ENCODE data around the gene MTMR1.

MTMR1 gene

DNA sequence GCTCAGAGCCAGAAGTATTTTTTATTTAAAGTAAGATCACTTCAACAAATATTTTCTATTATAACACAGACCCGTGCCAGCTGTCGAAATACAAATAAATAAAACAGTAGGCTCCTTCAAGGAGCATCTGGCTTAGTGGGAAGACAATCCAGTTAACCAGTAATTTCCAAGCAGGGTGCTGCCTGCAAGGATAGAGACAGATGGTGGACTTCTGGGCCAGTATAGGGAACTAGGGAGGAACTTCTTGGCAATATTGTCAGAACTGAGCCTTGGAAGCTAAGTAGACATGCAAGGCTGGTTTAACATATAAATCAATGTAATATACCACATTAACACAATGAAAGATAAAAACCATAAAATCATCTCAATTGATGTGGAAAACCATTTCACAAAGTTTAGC lies 17.0 kb upstream of the MTMR1 start:
- no peaks in the 10 kb centered on the region for H3F3A ChIP-seq (ENCODE audit: insufficient read depth, low read length)
- TF ChIP-seq EZH2 (optimal IDR thresholded peaks at IDR 0.05; ENCODE audit: low read depth, low read length) = no peak
- no peak for TF ChIP-seq EZH2phosphoT487 (IDR thresholded peaks at IDR 0.05; ENCODE audit: low read length)
- TF ChIP-seq, protein P1, sequence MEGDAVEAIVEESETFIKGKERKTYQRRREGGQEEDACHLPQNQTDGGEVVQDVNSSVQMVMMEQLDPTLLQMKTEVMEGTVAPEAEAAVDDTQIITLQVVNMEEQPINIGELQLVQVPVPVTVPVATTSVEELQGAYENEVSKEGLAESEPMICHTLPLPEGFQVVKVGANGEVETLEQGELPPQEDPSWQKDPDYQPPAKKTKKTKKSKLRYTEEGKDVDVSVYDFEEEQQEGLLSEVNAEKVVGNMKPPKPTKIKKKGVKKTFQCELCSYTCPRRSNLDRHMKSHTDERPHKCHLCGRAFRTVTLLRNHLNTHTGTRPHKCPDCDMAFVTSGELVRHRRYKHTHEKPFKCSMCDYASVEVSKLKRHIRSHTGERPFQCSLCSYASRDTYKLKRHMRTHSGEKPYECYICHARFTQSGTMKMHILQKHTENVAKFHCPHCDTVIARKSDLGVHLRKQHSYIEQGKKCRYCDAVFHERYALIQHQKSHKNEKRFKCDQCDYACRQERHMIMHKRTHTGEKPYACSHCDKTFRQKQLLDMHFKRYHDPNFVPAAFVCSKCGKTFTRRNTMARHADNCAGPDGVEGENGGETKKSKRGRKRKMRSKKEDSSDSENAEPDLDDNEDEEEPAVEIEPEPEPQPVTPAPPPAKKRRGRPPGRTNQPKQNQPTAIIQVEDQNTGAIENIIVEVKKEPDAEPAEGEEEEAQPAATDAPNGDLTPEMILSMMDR (IDR thresholded peaks at IDR 0.05; ENCODE audit: low read length) = no peak
- H3K9me2 ChIP-seq (replicated peaks; ENCODE audit: insufficient read depth, low read length) = no peaks in the 10 kb centered on the region
- H4K20me1 ChIP-seq (ENCODE audit: insufficient read depth, low read length) = no peaks in the 10 kb centered on the region
- no peaks in the 10 kb centered on the region for H3K4me1 ChIP-seq (ENCODE audit: low read length)
- no peak overlapping the region for H2AFZ ChIP-seq (ENCODE audit: low read length)
- H3K4me3 ChIP-seq (ENCODE audit: low read length) = no peak overlapping the region
- no peaks in the 10 kb centered on the region for H3K27me3 ChIP-seq (replicated peaks; ENCODE audit: insufficient read depth, low read length)
- H3K79me2 ChIP-seq (ENCODE audit: low read length) = no peaks in the 10 kb centered on the region
- no peaks in the 10 kb centered on the region for H3K9me3 ChIP-seq (replicated peaks; ENCODE audit: insufficient read depth, low read length)
- no peaks in the 10 kb centered on the region for H3K36me3 ChIP-seq (replicated peaks; ENCODE audit: insufficient read depth, low read length)
- H3K9ac ChIP-seq (ENCODE audit: low read length) = no peak overlapping the region
- DNase-seq = no peak
- no peak overlapping the region for H3K27ac ChIP-seq (ENCODE audit: low read length)
- no peak overlapping the region for H3K4me2 ChIP-seq (ENCODE audit: low read depth, low read length)

DNA sequence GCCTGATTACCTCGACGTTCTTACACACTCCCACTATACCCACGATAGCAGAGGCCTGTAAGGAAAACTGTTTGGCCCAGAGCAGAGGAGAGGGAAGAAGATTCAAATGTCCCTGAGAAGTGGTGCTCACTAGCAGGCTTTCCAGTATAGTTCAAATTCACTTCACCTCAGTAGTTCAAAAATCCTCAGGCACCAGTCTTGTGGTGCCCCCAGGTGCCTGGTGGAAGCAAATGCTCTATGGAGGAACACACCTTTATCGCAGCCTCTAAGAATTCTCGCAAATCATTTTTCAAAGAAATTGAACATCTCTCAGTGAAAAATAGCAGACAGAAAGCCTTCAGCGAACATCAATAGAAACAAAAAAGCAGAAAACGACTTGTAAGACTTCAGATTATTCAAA lies 12.2 kb upstream of the MTMR1 start:
- Histone ChIP-seq H2AFZ (ENCODE audit: low read length) (no peak overlapping the region), H4K20me1 (ENCODE audit: insufficient read depth, low read length) (no peaks in the 10 kb centered on the region), H3K4me2 (ENCODE audit: low read depth, low read length) (no peak overlapping the region), H3K27me3 (replicated peaks; ENCODE audit: insufficient read depth, low read length) (no peaks in the 10 kb centered on the region), H3K9me3 (replicated peaks; ENCODE audit: insufficient read depth, low read length) (no peaks in the 10 kb centered on the region), H3F3A (ENCODE audit: insufficient read depth, low read length) (no peaks in the 10 kb centered on the region), H3K36me3 (replicated peaks; ENCODE audit: insufficient read depth, low read length) (no peaks in the 10 kb centered on the region), H3K4me3 (ENCODE audit: low read length) (no peak overlapping the region), H3K9me2 (replicated peaks; ENCODE audit: insufficient read depth, low read length) (no peaks in the 10 kb centered on the region), H3K9ac (ENCODE audit: low read length) (no peak overlapping the region), H3K27ac (ENCODE audit: low read length) (no peak overlapping the region), H3K79me2 (ENCODE audit: low read length) (no peaks in the 10 kb centered on the region), H3K4me1 (ENCODE audit: low read length) (no peaks in the 10 kb centered on the region)
- no peak for TF ChIP-seq EZH2phosphoT487 (IDR thresholded peaks at IDR 0.05; ENCODE audit: low read length)
- TF ChIP-seq, protein P1 (IDR thresholded peaks at IDR 0.05; ENCODE audit: low read length) = peak; percentile 30
- no peak for DNase-seq

DNA sequence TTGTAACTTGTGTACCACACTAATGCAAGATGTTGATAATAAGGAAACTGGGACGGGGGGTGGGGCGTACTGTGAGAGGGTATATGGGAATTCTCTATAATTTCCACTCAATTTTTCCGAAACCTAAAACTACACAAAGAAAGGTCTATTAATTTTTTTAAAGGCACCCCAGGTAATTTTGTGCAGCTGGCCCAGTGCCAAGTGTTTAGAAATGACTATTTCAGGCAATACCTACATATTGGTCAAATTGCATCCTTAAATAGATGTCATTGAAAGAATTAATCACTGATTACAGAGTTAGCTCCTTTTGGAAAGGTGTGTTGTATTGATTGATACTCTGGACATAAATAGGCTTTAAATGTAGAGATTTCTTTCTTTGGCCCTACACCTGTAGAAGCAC lies 10.1 kb upstream of the MTMR1 start:
- Histone ChIP-seq H3K27me3 (replicated peaks; ENCODE audit: insufficient read depth, low read length) (no peaks in the 10 kb centered on the region), H3F3A (ENCODE audit: insufficient read depth, low read length) (no peaks in the 10 kb centered on the region), H3K27ac (ENCODE audit: low read length) (no peak overlapping the region), H3K4me1 (ENCODE audit: low read length) (no peaks in the 10 kb centered on the region), H3K79me2 (ENCODE audit: low read length) (no peaks in the 10 kb centered on the region), H2AFZ (ENCODE audit: low read length) (no peak overlapping the region), H3K36me3 (replicated peaks; ENCODE audit: insufficient read depth, low read length) (no peaks in the 10 kb centered on the region), H4K20me1 (ENCODE audit: insufficient read depth, low read length) (no peaks in the 10 kb centered on the region), H3K9me2 (replicated peaks; ENCODE audit: insufficient read depth, low read length) (no peaks in the 10 kb centered on the region), H3K4me3 (ENCODE audit: low read length) (no peak overlapping the region), H3K9ac (ENCODE audit: low read length) (no peak overlapping the region), H3K4me2 (ENCODE audit: low read depth, low read length) (no peak overlapping the region), H3K9me3 (replicated peaks; ENCODE audit: insufficient read depth, low read length) (no peaks in the 10 kb centered on the region)
- no peak for DNase-seq
- TF ChIP-seq EZH2phosphoT487 (IDR thresholded peaks at IDR 0.05; ENCODE audit: low read length) (no peak), EZH2 (optimal IDR thresholded peaks at IDR 0.05; ENCODE audit: low read depth, low read length) (no peak)

DNA sequence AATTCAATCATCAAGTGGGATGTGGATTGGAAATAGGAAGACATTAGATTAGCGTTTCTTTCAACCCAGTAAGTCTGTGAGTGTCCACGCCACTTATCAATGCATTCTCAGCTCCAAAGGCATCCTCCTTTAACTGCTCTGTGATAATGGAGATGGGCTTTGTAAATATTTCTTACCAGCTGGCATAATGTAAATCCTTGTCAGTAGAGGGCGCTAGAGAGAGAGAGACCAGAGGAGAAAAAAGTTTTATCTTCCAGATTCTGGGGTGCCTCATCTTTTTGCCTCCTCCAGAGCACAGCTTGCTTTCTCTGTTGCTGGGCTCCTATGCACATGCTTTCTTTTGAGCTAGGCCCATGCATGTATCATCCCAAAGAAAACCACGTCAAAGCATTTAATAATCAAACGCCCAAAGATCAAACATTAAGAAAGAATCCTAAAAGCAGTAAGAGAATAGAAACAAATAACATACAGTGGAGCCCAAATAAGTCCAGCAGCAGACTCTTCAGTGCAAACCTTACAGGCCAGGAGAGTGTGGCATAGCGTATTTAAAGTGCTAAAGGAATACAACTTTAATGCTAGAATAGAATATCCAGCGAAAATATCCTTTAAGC lies 9.6 kb upstream of the MTMR1 start:
- Histone ChIP-seq H3K4me1 (ENCODE audit: low read length) (no peaks in the 10 kb centered on the region), H3K4me3 (ENCODE audit: low read length) (no peak overlapping the region), H3K9me2 (replicated peaks; ENCODE audit: insufficient read depth, low read length) (no peaks in the 10 kb centered on the region), H3K36me3 (replicated peaks; ENCODE audit: insufficient read depth, low read length) (no peaks in the 10 kb centered on the region), H3K79me2 (ENCODE audit: low read length) (no peaks in the 10 kb centered on the region), H3K4me2 (ENCODE audit: low read depth, low read length) (no peak overlapping the region), H4K20me1 (ENCODE audit: insufficient read depth, low read length) (no peaks in the 10 kb centered on the region), H3K27me3 (replicated peaks; ENCODE audit: insufficient read depth, low read length) (no peaks in the 10 kb centered on the region), H3K9me3 (replicated peaks; ENCODE audit: insufficient read depth, low read length) (no peaks in the 10 kb centered on the region), H2AFZ (ENCODE audit: low read length) (no peak overlapping the region), H3K9ac (ENCODE audit: low read length) (no peak overlapping the region), H3K27ac (ENCODE audit: low read length) (no peak overlapping the region), H3F3A (ENCODE audit: insufficient read depth, low read length) (no peaks in the 10 kb centered on the region)
- DNase-seq = peak; percentile 35
- TF ChIP-seq EZH2phosphoT487 (IDR thresholded peaks at IDR 0.05; ENCODE audit: low read length) = no peak
- TF ChIP-seq, protein P1 (IDR thresholded peaks at IDR 0.05; ENCODE audit: low read length) = peak; percentile 54
